H9 (cell line): ENCODE data around the gene MSH6. TPM values are rescaled to one million over a fixed set of nuclear protein-coding genes. Genes with fewer than 3 reads are reported as not detected.

ENCODE experiments used
- DNase-seq: peaks from one replicate; pipeline ENCODE4 v3.0.0-alpha.2; 2017
- H2AFZ ChIP-seq: one replicate; pipeline ENCODE4 v1.6.1; 2013; ENCODE audit warnings: mild to moderate bottlenecking, low read length, control low read depth, moderate library complexity
- H2AK5ac ChIP-seq: 2 replicates; pipeline ENCODE4 v1.6.1; 2013; ENCODE audit warnings: low read length, control low read depth, mixed read lengths; ENCODE audit not compliant: insufficient read length
- H2BK120ac ChIP-seq: one replicate; pipeline ENCODE4 v1.6.1; 2013; ENCODE audit warnings: low read depth, mild to moderate bottlenecking, low read length, control low read depth, inconsistent platforms; ENCODE audit not compliant: poor library complexity, severe bottlenecking
- H2BK12ac ChIP-seq: 2 replicates; pipeline ENCODE4 v1.6.1; 2013; ENCODE audit warnings: low read length, control low read depth, mixed read lengths, low read depth; ENCODE audit not compliant: insufficient read length
- H2BK15ac ChIP-seq: 2 replicates; pipeline ENCODE4 v1.6.1; 2013; ENCODE audit warnings: low read depth, low read length, control low read depth
- H2BK20ac ChIP-seq: one replicate; pipeline ENCODE4 v1.6.1; 2013; ENCODE audit warnings: low read depth, mild to moderate bottlenecking, low read length, control low read depth, inconsistent platforms; ENCODE audit not compliant: poor library complexity, severe bottlenecking
- H2BK5ac ChIP-seq: 2 replicates; pipeline ENCODE4 v1.6.1; 2013; ENCODE audit warnings: low read length, control low read depth, mixed read lengths; ENCODE audit not compliant: insufficient read length
- H3K14ac ChIP-seq: 2 replicates; pipeline ENCODE4 v1.6.1; 2013; ENCODE audit warnings: low read length, control low read depth; ENCODE audit not compliant: insufficient read depth
- H3K18ac ChIP-seq: 2 replicates; pipeline ENCODE4 v1.6.1; 2013; ENCODE audit warnings: low read depth, mild to moderate bottlenecking, mixed read lengths, low read length, control low read depth; ENCODE audit not compliant: insufficient read length
- H3K23ac ChIP-seq: 2 replicates; pipeline ENCODE4 v1.6.1; 2013; ENCODE audit warnings: low read length, control low read depth, mixed read lengths, low read depth; ENCODE audit not compliant: insufficient read length
- H3K23me2 ChIP-seq: 2 replicates; pipeline ENCODE4 v1.6.1; 2013; ENCODE audit warnings: low read depth, mild to moderate bottlenecking, mixed read lengths, low read length, control low read depth; ENCODE audit not compliant: insufficient read length, poor library complexity, severe bottlenecking
- H3K27ac ChIP-seq: 2 replicates; pipeline ENCODE4 v1.5.1; 2013; ENCODE audit warnings: low read length, control low read depth, mixed read lengths, low read depth; ENCODE audit not compliant: insufficient read length
- H3K27me3 ChIP-seq: 2 replicates; pipeline ENCODE4 v1.6.1; 2013; ENCODE audit warnings: low read length, control low read depth, inconsistent platforms; ENCODE audit not compliant: insufficient read depth
- H3K4ac ChIP-seq: 2 replicates; pipeline ENCODE4 v1.6.1; 2013; ENCODE audit warnings: low read depth, mild to moderate bottlenecking, control low read depth, inconsistent platforms, low read length, moderate library complexity
- H3K4me1 ChIP-seq: 2 replicates; pipeline ENCODE4 v1.6.1; 2013; ENCODE audit warnings: low read length, control low read depth, inconsistent platforms; ENCODE audit not compliant: insufficient read depth
- H3K4me2 ChIP-seq: 2 replicates; pipeline ENCODE4 v1.6.1; 2013; ENCODE audit warnings: low read length, control low read depth, mixed read lengths; ENCODE audit not compliant: insufficient read length, insufficient read depth
- H3K56ac ChIP-seq: 2 replicates; pipeline ENCODE4 v1.6.1; 2013; ENCODE audit warnings: low read depth, mild to moderate bottlenecking, mixed read lengths, low read length, control low read depth; ENCODE audit not compliant: insufficient read length
- H3K79me1 ChIP-seq: 2 replicates; pipeline ENCODE4 v1.6.1; 2013; ENCODE audit warnings: low read depth, mild to moderate bottlenecking, moderate library complexity, low read length, control low read depth, inconsistent platforms; ENCODE audit not compliant: insufficient read depth, poor library complexity, severe bottlenecking
- H3K79me2 ChIP-seq: 2 replicates; pipeline ENCODE4 v1.6.1; 2013; ENCODE audit warnings: low read length, control low read depth, inconsistent platforms; ENCODE audit not compliant: insufficient read depth
- H3K9ac ChIP-seq: 2 replicates; pipeline ENCODE4 v1.6.1; 2013; ENCODE audit warnings: low read length, control low read depth, mixed read lengths; ENCODE audit not compliant: insufficient read length; ENCODE audit errors: extremely low read depth
- H3K9me3 ChIP-seq: one replicate; pipeline ENCODE4 v1.6.1; 2013; ENCODE audit warnings: low read depth, low read length, inconsistent platforms; ENCODE audit not compliant: control insufficient read depth
- H3T11ph ChIP-seq: one replicate; pipeline ENCODE4 v1.6.1; 2013; ENCODE audit warnings: mild to moderate bottlenecking, low read length, control low read depth, inconsistent platforms
- H4K20me1 ChIP-seq: one replicate; pipeline ENCODE4 v1.6.1; 2013; ENCODE audit not compliant: control insufficient read depth, insufficient read length, insufficient read depth
- H4K5ac ChIP-seq: 2 replicates; pipeline ENCODE4 v1.6.1; 2013; ENCODE audit warnings: low read depth, mild to moderate bottlenecking, mixed read lengths, low read length, control low read depth; ENCODE audit not compliant: insufficient read length
- H4K8ac ChIP-seq: replicated peaks from 2 replicates; pipeline ENCODE4 v1.6.1; 2013; ENCODE audit warnings: low read length, control low read depth, mixed read lengths, low read depth; ENCODE audit not compliant: insufficient read length
- H4K91ac ChIP-seq: 2 replicates; pipeline ENCODE4 v1.6.1; 2013; ENCODE audit warnings: low read depth, mild to moderate bottlenecking, moderate library complexity, mixed read lengths, low read length, control low read depth; ENCODE audit not compliant: insufficient read length
- H3K27ac Mint-ChIP-seq, 3 experiments: 2 replicates in 2 of 3; 3 replicates in 1 of 3; pipeline ENCODE4 v1.8.0; 2020 to 2021; ENCODE audit warnings: mixed read lengths in 3 of 3, mild to moderate bottlenecking in 1 of 3, moderate library complexity in 1 of 3
- H3K27me3 Mint-ChIP-seq: 2 replicates; pipeline ENCODE4 v1.8.0; 2021; ENCODE audit warnings: low read depth, mild to moderate bottlenecking, moderate library complexity, mixed read lengths
- H3K36me3 Mint-ChIP-seq, 3 experiments: 2 replicates in 2 of 3; 3 replicates in 1 of 3; pipeline ENCODE4 v1.8.0; 2020 to 2021; ENCODE audit warnings: low read depth in 3 of 3, mixed read lengths in 3 of 3; ENCODE audit not compliant: insufficient read depth in 1 of 3
- H3K4me1 Mint-ChIP-seq, 2 experiments: 2 replicates each; pipeline ENCODE4 v1.8.0; 2020; ENCODE audit warnings: mixed read lengths in 2 of 2
- H3K4me3 Mint-ChIP-seq, 2 experiments: 2 replicates in 1 of 2; 3 replicates in 1 of 2; pipeline ENCODE4 v1.8.0; 2020 to 2021; ENCODE audit warnings: mild to moderate bottlenecking in 2 of 2, mixed read lengths in 2 of 2, moderate library complexity in 1 of 2
- H3K9me3 Mint-ChIP-seq, 2 experiments: 2 replicates in 1 of 2; 3 replicates in 1 of 2; pipeline ENCODE4 v1.8.0; 2020; ENCODE audit warnings: mild to moderate bottlenecking in 2 of 2, mixed read lengths in 2 of 2, moderate library complexity in 1 of 2
- CTCF ChIP-seq: fragments of 200-600 bp; sonication (generic); conservative IDR thresholded peaks from 3 replicates; pipeline ENCODE4 v1.8.0; 2021; ENCODE audit warnings: antibody characterized with exemption, mild to moderate bottlenecking
- WGBS: extraction: QIAGEN DNeasy Blood & Tissue Kit; methylation state at CpG from one replicate; pipeline ENCODE4 v1.1.7; 2013; ENCODE audit warnings: missing lambda C conversion rate, low lambda C conversion rate, mixed read lengths; ENCODE audit not compliant: insufficient read length; ENCODE audit errors: extremely low coverage; 5-methylcytosine and 5-hydroxymethylcytosine counted together
- total RNA-seq: library from RNA; stranded (reverse); gene quantifications from 2 replicates; pipeline ENCODE4 v1.2.1, GENCODE V29; 2021

The MSH6 gene
- total RNA-seq, 1 experiment from 2014 or later: 303 TPM

- Histone ChIP-seq H3K79me1 (no peaks in the 10 kb centered on the region), H3K23me2 (no peaks in the 10 kb centered on the region), H3K9ac (no peak overlapping the region), H4K20me1 (no peaks in the 10 kb centered on the region), H3K23ac (no peak overlapping the region), H2BK15ac (no peak overlapping the region), H3K4me1 (peaks cover 5% of the 10 kb centered on the region; the same call in 1 of the 2 replicates), H2BK5ac (no peak overlapping the region), H3K27ac (no peak overlapping the region), H3K56ac (no peak overlapping the region), H3T11ph (no peak overlapping the region), H4K91ac (no peak overlapping the region), H2AFZ (no peak overlapping the region), H3K18ac (no peak overlapping the region), H3K4me2 (no peak overlapping the region), H2BK20ac (no peak overlapping the region), H4K5ac (no peak overlapping the region), H3K27me3 (no peaks in the 10 kb centered on the region), H2AK5ac (no peak overlapping the region), H4K8ac (no peak overlapping the region), H3K4ac (no peak overlapping the region), H2BK120ac (no peak overlapping the region), H3K14ac (no peak overlapping the region), H3K79me2 (no peaks in the 10 kb centered on the region), H3K9me3 (no peaks in the 10 kb centered on the region), H2BK12ac (no peak overlapping the region)
- H3K27ac Mint-ChIP-seq: peak overlapping the region in 2 of 3 experiments; percentile 53 to 56; a peak in 4 of 7 replicates
- no peak for DNase-seq
- peaks cover 31 to 32% of the 10 kb centered on the region in 2 experiments for H3K4me1 Mint-ChIP-seq
- no peaks in the 10 kb centered on the region; the same call in 1 of the 2 replicates for H3K27me3 Mint-ChIP-seq
- WGBS: no CpG with 5 or more reads among the region's 13 CpGs
- no peaks in the 10 kb centered on the region for H3K9me3 Mint-ChIP-seq
- no peak for TF ChIP-seq CTCF
- H3K36me3 Mint-ChIP-seq: no peaks in the 10 kb centered on the region
- H3K4me3 Mint-ChIP-seq: no peak overlapping the region; a peak in 1 of 5 replicates
These were observed 5.5 kb upstream of the MSH6 start for GRCh38 chr2:47777277-47777937.
